DLD1 (cell line): ENCODE results near the gene KLHL5.

Source experiments
- in situ Hi-C: cut with HindIII; loops from 2 replicates; pipeline ENCODE4 v1.10.0; 2017; ENCODE audit warnings: low sequenced_read_pairs

The KLHL5 gene

GRCh38 chr4:39043058-39043860 lies 18.8 kb upstream of the KLHL5 start:
- in situ Hi-C loops = no loop called here

DNA sequence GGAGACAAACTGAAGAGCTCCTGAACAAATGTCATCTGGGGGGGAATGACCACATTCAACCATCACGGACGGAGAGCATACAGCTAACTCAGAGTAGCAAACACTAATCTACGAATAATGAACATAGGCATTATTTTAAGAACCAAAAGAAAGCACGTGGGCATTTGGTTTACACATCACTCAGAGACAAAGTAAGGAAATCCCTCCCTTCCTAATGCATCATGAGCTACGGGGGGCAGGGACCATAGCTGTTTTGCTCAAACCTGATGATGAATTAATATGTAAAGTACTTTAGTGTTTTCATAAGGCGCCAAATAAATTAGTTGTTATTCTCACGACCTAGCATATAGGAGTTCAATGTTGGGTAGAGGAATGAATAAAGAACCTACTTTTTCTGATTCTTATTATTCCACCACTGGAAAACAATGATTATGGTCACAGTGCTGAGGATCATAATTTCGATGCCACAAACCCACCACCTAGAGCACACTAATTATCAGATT lies 18.1 kb upstream of the KLHL5 start:
- in situ Hi-C loops = no loop called here

DNA sequence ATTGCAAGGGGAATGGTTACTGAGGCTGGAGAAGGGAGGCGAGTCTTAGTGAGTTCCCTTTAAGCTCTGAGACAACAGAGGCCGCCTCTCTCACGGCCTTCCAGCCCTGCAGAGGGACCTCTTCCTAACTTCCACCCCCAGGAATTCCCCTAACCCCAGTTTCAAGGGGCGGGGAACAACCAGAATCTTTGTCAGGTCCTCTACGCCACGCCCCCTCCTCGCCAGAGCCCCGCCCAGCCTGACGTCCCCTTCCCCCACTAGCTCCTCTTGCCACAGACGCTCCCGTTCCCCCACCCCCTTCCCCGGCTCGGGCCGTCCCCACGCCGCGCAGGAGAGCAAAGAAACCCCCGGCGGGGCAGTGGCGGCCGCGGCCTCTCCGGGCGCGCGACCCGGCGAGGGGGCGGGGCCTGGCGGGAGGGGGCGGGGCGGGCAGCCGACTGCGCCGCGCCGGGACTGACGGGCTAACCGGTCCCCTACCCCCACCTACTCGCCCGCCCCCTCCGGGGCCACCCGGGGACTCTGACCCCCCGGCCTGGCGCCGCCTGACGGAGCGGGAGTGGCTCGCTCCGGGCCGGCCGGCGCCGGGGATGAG lies 17.6 kb upstream of the KLHL5 start:
- in situ Hi-C loops = no loop called here

- in situ Hi-C loops = no loop called here
Observed at GRCh38 chr4:39044956-39045826, 16.8 kb upstream of the KLHL5 start.

GRCh38 chr4:39045827-39046221 lies 16.2 kb upstream of the KLHL5 start:
- in situ Hi-C loops = no loop called here

DNA sequence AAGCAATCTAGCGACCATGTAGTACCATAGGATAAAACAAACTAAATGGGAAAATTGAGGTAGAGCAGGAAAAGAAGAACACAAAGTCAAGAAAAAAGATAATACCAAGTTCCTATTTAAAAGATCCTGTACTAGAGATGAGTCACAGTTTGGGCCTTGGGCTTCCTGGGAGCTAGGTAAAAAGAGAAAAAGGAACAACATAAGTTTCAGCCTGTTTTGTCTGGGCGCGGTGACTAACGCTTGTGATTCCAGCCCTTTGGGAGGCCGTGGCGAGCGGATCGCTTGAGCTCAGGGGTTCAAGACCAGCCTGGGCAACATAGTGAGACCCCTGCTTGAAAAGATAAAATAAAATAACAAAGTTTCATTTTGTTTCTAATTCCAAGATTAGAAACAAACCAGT lies 15.8 kb upstream of the KLHL5 start:
- in situ Hi-C loops = no loop called here

GRCh38 chr4:39047681-39048080 lies 14.4 kb upstream of the KLHL5 start:
- in situ Hi-C loops = no loop called here

DNA sequence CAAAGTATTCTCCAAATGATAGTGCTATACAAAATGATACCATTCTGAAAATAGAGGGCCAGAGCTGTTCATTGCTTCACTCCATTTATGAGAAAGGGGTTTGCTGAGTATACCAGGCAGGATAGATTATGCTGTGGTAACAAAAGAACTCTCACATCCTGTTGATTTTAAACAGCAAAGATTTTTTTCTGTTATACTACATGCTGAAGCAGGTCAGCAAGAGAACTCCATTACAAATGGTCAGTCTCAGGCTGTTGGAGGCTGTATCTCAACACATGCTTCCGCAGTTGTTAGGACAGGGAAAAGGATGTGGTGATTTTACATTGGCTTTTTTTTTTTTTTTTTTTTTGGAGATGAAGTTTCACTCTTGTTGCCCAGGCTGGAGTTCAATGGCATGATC lies 13.7 kb upstream of the KLHL5 start:
- in situ Hi-C loops = no loop called here

GRCh38 chr4:39050590-39050989 lies 11.4 kb upstream of the KLHL5 start:
- in situ Hi-C loops = no loop called here

- in situ Hi-C loops = no loop called here
Observed at GRCh38 chr4:39051492-39051891, 10.5 kb upstream of the KLHL5 start.

DNA sequence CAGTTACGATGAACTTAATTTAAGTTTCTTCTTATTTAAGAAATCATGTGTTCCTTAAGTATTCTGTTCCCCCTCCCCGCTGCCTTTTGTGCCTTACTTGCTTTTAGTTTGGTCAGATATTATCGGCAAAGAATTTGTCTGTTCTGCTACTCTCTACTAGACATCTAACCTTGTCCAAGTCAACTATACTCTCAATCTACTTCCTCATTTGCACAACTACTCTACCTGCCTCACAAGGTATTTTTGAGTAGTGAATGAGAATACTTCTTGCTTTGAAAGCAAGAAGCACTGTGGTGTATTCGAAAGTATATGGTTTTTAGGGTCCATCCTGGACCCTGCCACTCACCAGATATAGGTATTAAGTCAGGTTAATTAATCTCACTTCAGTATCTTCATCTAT lies 8.0 kb upstream of the KLHL5 start:
- in situ Hi-C loops = no loop called here

- in situ Hi-C loops = no loop called here
Observed at GRCh38 chr4:39054497-39054896, 7.5 kb upstream of the KLHL5 start.

GRCh38 chr4:39056023-39056422 lies 6.0 kb upstream of the KLHL5 start:
- in situ Hi-C loops = no loop called here

- in situ Hi-C loops = no loop called here
Observed at GRCh38 chr4:39061457-39061856, 575 bp upstream of the KLHL5 start.

- in situ Hi-C loops = no loop called here
Observed at GRCh38 chr4:39062770-39063097, 702 bp downstream of the KLHL5 start.

- in situ Hi-C loops = no loop called here
Observed at GRCh38 chr4:39063430-39063829, 1.4 kb downstream of the KLHL5 start.

- in situ Hi-C loops = no loop called here
Observed at GRCh38 chr4:39066371-39066770, 4.3 kb downstream of the KLHL5 start.

DNA sequence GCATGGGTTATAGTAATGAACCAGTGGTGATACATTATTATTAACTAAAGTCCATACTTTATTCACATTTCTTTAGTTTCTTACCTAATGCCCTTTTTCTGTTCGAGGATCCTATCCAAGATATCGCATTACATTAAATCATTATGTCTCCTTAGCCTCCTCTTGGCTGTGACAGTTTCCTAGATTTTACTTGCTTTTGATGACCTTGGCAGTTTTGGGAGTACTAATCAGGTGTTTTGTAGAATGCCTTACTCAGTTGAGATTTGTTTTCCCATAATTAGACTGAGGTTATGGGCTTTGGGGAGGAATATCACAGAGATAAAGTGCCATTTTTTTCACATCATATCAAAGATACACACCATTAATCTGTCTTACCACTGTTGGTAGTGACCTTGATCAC lies 5.0 kb downstream of the KLHL5 start:
- in situ Hi-C loops = no loop called here

DNA sequence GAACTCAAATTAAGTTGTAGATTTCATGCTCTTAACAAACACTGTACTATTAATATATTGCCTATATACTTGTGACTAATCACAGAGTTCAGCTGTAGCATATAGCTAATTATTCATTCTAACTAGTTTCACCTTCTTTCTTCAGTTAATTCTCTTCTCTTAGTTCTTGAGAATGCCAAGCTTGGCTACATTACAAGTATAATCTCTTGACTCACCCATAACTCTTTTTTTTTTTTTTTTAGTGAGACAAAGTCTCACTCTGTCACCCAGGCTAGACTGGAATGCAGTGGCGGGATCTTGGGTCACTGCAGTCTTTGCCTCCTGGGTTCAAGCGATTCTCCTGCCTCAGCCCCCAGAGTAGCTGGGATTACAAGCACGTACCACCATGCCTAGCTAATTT lies 5.4 kb downstream of the KLHL5 start:
- in situ Hi-C loops = no loop called here

GRCh38 chr4:39068907-39069306 lies 6.9 kb downstream of the KLHL5 start:
- in situ Hi-C loops = no loop called here

GRCh38 chr4:39078829-39079228 lies 16.8 kb downstream of the KLHL5 start:
- in situ Hi-C loops = no loop called here

- in situ Hi-C loops = no loop called here
Observed at GRCh38 chr4:39083164-39083563, 21.1 kb downstream of the KLHL5 start.
